HG03095 (cell line): ENCODE data around the gene PDLIM5.
"Not testable (repeated sequence)": the region's sequence is repeated elsewhere in the genome, so short reads cannot be mapped to it uniquely, and the experiment has no call there.

Experiments used
- ATAC-seq: cut with Tn5 transposase; IDR thresholded peaks from one replicate; pipeline ENCODE4 v1.9.1; 2021; ENCODE audit warnings: moderate library complexity; ENCODE audit not compliant: unreplicated experiment

PDLIM5 gene

GRCh38 chr4:94451695-94452475 lies at the start of gene PDLIM5:
PDLIM5 (plus strand) TSS chr4:94451942; CDS start chr4:94455289, 3,347 bp downstream.
- ATAC-seq, result peak; percentile 92

GRCh38 chr4:94402439-94402838 lies 49.3 kb upstream of the PDLIM5 start:
- not testable (repeated sequence) for ATAC-seq

- no peak for ATAC-seq
These were observed 48.0 kb upstream of the PDLIM5 start for GRCh38 chr4:94403751-94404150.

GRCh38 chr4:94406668-94407437 lies 44.9 kb upstream of the PDLIM5 start:
- ATAC-seq, result no peak

- ATAC-seq, result no peak
These were observed 43.9 kb upstream of the PDLIM5 start for GRCh38 chr4:94407846-94408245.

- no peak for ATAC-seq
These were observed 43.0 kb upstream of the PDLIM5 start for GRCh38 chr4:94408549-94409374.

- ATAC-seq, result no peak
These were observed 42.4 kb upstream of the PDLIM5 start for GRCh38 chr4:94409375-94409679.

GRCh38 chr4:94409962-94410361 lies 41.8 kb upstream of the PDLIM5 start:
- no peak for ATAC-seq

- ATAC-seq, result no peak
These were observed 41.0 kb upstream of the PDLIM5 start for GRCh38 chr4:94410678-94411206.

GRCh38 chr4:94411296-94411695 lies 40.4 kb upstream of the PDLIM5 start:
- no peak for ATAC-seq

- ATAC-seq, result no peak
These were observed 39.6 kb upstream of the PDLIM5 start for GRCh38 chr4:94412019-94412657.

- ATAC-seq, result no peak
These were observed 39.1 kb upstream of the PDLIM5 start for GRCh38 chr4:94412658-94413038.

GRCh38 chr4:94413085-94413840 lies 38.5 kb upstream of the PDLIM5 start:
- no peak for ATAC-seq

- no peak for ATAC-seq
These were observed 36.8 kb upstream of the PDLIM5 start for GRCh38 chr4:94414907-94415306.

GRCh38 chr4:94415448-94415847 lies 36.3 kb upstream of the PDLIM5 start:
- ATAC-seq, result no peak

- no peak for ATAC-seq
These were observed 35.4 kb upstream of the PDLIM5 start for GRCh38 chr4:94416335-94416734.

- ATAC-seq, result no peak
These were observed 34.8 kb upstream of the PDLIM5 start for GRCh38 chr4:94416981-94417380.

- no peak for ATAC-seq
These were observed 32.2 kb upstream of the PDLIM5 start for GRCh38 chr4:94419549-94419948.

GRCh38 chr4:94419956-94420355 lies 31.8 kb upstream of the PDLIM5 start:
- no peak for ATAC-seq

GRCh38 chr4:94420356-94420755 lies 31.4 kb upstream of the PDLIM5 start:
- ATAC-seq, result no peak
